H1 (cell line): ENCODE measurements around the gene MAPRE2.

ENCODE experiments used
- ATF2 ChIP-seq: IDR thresholded peaks from 2 replicates; pipeline ENCODE4 v1.6.1; 2012; ENCODE audit warnings: low read length, inconsistent platforms
- CEBPB ChIP-seq: IDR thresholded peaks from 2 replicates; pipeline ENCODE4 v1.6.1; 2012; ENCODE audit warnings: low read depth, low read length
- CTCF ChIP-seq, 3 experiments: IDR thresholded peaks; 1 replicate in 2 of 3; 2 replicates in 1 of 3; pipeline versions ENCODE4 v1.5.1 to v1.6.1; 2011; ENCODE audit warnings: low read length in 3 of 3, mild to moderate bottlenecking in 3 of 3, inconsistent platforms in 2 of 3, low read depth in 1 of 3, moderate library complexity in 1 of 3; ENCODE audit not compliant: insufficient read depth in 1 of 3; ENCODE audit errors: control extremely low read depth in 1 of 3
- EGR1 ChIP-seq: IDR thresholded peaks from 2 replicates; pipeline ENCODE4 v1.6.1; 2011; ENCODE audit warnings: low read depth, low read length, borderline replicate concordance
- EP300 ChIP-seq, 2 experiments: IDR thresholded peaks; 1 replicate in 1 of 2; 2 replicates in 1 of 2; pipeline ENCODE4 v1.6.1; 2011 to 2012; ENCODE audit warnings: low read depth in 2 of 2, low read length in 2 of 2, mild to moderate bottlenecking in 2 of 2, borderline replicate concordance in 1 of 2, inconsistent platforms in 1 of 2, moderate library complexity in 1 of 2
- EZH2 ChIP-seq: fragments of 200-600 bp; sonication (generic); IDR thresholded peaks from 2 replicates; pipeline ENCODE4 v1.7.1; 2012; ENCODE audit warnings: low read depth, mild to moderate bottlenecking, moderate library complexity, low read length, inconsistent platforms; ENCODE audit not compliant: severe bottlenecking
- GABPA ChIP-seq: IDR thresholded peaks from 2 replicates; pipeline ENCODE4 v1.6.1; 2011; ENCODE audit warnings: mild to moderate bottlenecking, low read length, moderate library complexity, borderline replicate concordance; ENCODE audit not compliant: insufficient read depth
- PHF8 ChIP-seq: fragments of 200-600 bp; sonication (generic); conservative IDR thresholded peaks from 2 replicates; pipeline ENCODE4 v1.7.1; 2012; ENCODE audit warnings: low read depth, mild to moderate bottlenecking, inconsistent platforms, low read length, moderate library complexity
- POLR2A ChIP-seq, 2 experiments: IDR thresholded peaks; 1 replicate in 1 of 2; 2 replicates in 1 of 2; pipeline ENCODE4 v1.6.1; 2011; ENCODE audit warnings: low read depth in 2 of 2, low read length in 2 of 2, mild to moderate bottlenecking in 2 of 2; ENCODE audit errors: control extremely low read depth in 1 of 2
- POLR2AphosphoS5 ChIP-seq: IDR thresholded peaks from 2 replicates; pipeline ENCODE4 v1.6.1; 2011; ENCODE audit warnings: low read depth, low read length
- SP1 ChIP-seq: IDR thresholded peaks from 2 replicates; pipeline ENCODE4 v1.6.1; 2011; ENCODE audit warnings: low read depth, low read length
- SRF ChIP-seq: IDR thresholded peaks from 2 replicates; pipeline ENCODE4 v1.6.1; 2011; ENCODE audit warnings: mild to moderate bottlenecking, low read depth, low read length, moderate library complexity
- USF2 ChIP-seq: IDR thresholded peaks from 2 replicates; pipeline ENCODE4 v1.6.1; 2011; ENCODE audit warnings: low read length, improper control_type of control experiment

- TF ChIP-seq GABPA (no peak), POLR2A (IDR thresholded peaks at IDR 0.05; ENCODE audit: control extremely low read depth in 1 of 2, low read depth in 2 of 2, low read length in 2 of 2) (no peak), SP1 (no peak), EZH2 (no peak), CTCF (IDR thresholded peaks at IDR 0.05; ENCODE audit: control extremely low read depth in 1 of 3, insufficient read depth in 1 of 3, low read depth in 1 of 3, low read length in 3 of 3) (no peak), EGR1 (no peak), SRF (no peak), USF2 (no peak), PHF8 (no peak), POLR2AphosphoS5 (no peak), EP300 (IDR thresholded peaks at IDR 0.05; ENCODE audit: borderline replicate concordance in 1 of 2, low read depth in 2 of 2, low read length in 2 of 2) (no peak), CEBPB (no peak), ATF2 (no peak)
Measured at GRCh38 chr18:35172451-35173035, 131.3 kb downstream of the MAPRE2 start.
